GM21526 (cell line): ENCODE data around the gene HTRA3.

Experiments used
- ATAC-seq: cut with Tn5 transposase; IDR thresholded peaks from one replicate; pipeline ENCODE4 v1.9.1; 2021; ENCODE audit warnings: moderate library complexity; ENCODE audit not compliant: unreplicated experiment, low FRiP score

HTRA3 gene

GRCh38 chr4:8290701-8290970 is 21.1 kb downstream of the HTRA3 start:
- no peak for ATAC-seq

DNA sequence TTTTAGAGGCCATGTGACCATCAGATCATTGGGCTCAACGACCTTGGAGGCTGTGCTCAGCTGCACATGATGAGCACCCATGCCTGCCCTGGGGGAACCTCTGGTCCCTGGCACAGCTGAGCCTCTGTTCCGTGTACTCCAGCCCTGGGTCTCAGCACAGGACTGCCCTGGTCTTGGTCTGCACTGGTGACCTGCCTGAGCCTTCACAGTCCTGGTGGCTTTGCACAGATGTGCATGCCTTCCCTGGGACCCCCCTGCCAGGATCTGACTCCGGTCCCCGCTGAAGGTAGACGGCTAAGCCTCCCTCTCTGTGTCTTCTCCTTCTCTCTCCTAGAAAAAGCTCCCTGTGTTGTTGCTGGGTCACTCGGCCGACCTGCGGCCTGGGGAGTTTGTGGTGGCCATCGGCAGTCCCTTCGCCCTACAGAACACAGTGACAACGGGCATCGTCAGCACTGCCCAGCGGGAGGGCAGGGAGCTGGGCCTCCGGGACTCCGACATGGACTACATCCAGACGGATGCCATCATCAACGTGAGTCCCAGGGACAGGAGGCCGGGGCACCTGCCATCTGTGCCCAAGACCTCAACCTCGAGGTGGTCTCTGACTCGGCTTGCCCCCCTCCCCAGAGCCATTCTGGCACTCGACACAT is 21.6 kb downstream of the HTRA3 start:
- ATAC-seq, result no peak

- no peak for ATAC-seq
Observed at GRCh38 chr4:8291701-8292477, 22.3 kb downstream of the HTRA3 start.

- ATAC-seq, result no peak
Observed at GRCh38 chr4:8292478-8293107, 23.0 kb downstream of the HTRA3 start.

DNA sequence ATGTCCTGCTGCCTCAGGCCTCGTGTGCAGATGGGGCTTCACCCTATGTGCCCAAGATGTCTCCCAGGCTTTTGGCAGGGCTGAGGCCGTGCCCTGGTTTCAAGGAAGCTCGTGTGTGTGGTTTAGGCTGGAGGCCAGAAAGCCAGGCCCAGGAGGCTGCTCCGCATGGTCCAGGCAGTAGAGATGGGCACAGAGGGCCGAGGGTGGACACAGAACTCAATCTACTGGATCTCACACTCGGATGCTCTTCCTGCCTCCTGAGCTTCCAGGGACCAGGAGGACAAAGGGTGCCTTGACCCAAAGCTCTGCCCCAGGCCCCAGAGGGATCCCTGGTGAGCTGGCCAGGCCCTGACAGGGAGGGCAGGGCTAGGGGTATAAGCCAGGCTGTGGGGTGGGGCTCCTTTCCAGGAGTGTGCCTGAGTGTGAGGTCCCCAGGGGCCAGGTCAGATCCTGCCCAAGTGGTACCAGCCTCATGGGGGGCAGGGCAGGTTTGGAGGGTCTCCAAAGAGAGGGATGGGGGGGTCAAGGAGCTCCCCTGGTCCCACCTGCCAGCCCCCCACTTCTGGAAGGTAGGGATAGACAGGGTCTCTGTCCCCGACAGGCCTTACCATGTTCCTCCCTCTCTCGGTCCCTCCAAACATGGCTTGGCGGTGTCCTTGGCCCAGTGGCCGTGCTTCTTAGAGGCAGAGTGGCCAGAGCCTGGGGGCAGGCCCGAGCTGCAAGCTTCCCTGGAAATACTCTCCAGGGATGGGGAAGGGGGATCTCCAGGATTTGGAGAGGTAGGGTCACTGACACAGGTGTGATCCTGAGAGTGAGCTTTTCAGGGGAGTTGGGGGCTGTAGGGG is 23.8 kb downstream of the HTRA3 start:
- ATAC-seq, result no peak

DNA sequence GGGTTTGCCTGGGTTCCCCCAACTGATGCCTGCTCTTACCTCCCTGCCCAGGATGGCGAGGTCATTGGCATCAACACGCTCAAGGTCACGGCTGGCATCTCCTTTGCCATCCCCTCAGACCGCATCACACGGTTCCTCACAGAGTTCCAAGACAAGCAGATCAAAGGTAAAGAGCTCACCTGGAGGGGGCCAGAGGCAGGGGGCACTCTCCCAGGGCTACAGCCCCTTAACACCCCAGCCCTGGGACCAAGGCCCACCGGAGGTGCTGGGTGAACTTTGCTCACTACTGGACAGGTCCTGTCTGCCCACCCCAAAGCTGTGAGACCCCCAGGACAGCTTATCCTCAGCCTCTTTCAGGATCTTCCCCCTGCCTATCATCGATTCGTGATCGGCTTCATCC is 24.5 kb downstream of the HTRA3 start:
- ATAC-seq, result no peak

GRCh38 chr4:8294775-8295174 is 25.2 kb downstream of the HTRA3 start:
- ATAC-seq, result no peak

DNA sequence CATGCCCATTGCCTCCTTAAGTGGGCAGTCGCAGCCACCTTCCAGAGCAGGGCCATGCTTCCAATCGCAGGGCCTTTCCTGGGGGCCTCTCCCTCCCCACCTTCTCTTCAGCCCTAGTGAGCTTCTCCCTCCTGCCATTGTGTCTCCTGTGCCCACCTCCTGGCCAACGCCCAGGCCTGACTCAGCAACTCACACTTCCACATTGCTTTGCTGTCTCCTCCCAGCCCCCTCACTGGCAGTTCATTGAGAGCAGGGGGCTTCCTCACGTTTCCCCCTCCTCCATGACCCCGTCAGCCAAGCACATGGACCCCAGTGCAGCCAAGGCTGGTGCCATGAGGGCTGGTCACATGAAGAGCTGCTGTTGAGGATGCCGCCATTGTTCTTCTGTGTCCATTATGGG is 25.9 kb downstream of the HTRA3 start:
- no peak for ATAC-seq

- ATAC-seq, result no peak
Observed at GRCh38 chr4:8296491-8296890, 26.9 kb downstream of the HTRA3 start.

DNA sequence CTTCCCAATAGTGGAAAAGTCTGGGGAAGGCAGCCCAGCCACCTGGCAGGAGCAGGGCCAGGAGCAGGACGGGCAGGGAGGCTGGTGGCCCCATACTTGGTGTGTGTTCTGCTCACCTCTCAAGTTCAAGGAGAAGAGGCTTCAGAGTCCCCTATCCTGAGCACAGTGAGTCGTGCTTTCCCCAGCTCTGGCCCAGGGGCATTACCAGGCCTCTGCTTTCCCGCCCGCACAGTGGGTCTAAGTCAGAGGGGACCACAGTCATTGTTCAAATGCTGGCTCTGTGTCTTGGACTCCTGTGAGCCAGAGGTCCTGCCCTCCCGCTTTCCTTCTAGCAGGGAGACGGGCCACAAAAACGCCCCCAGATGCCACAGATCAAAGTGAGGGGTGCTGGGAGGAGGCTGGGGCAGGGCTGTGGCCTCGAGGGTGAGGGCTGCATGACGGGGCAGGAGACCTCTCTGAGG is 27.6 kb downstream of the HTRA3 start:
- no peak for ATAC-seq

DNA sequence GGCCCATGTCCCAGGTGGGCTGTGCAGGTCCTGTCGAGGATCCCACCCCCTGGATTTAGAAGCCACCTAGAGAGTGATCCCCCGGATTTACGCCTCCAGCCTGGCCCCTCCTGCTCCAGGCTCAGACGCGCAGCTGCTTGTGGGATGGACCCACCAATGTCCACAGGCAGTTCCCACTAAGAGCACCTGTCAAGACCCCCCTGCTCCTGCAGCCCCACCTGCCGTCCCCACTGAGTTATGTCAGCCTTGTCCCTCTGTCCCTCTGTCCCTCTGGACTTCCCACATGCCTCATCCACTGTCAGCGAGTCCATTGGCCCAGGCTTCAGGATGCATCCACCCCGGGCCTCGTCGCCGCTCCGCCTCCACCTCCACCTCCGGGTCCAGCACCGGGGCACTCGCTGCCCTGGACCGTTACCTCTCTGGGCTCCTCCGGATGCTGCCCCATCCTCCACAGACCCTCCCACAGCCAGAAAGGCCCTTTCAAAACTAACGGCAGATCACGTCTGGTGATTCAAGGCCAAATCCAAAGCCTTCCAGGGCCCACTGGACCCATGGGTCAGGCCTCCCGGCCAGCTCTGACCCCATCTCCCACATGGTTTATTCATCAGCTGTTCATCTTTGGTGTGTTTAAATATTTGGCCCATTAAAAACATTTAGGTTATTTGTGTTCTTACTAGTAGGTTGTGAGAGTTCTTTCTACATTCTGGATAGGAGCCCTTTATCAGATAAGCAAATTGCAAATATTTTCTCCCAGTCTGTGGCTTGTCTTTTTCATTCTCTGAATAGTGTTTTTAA is 28.3 kb downstream of the HTRA3 start:
- no peak for ATAC-seq

GRCh38 chr4:8300832-8301231 is 31.3 kb downstream of the HTRA3 start:
- ATAC-seq, result no peak

- ATAC-seq, result no peak
Observed at GRCh38 chr4:8301851-8302730, 32.5 kb downstream of the HTRA3 start.

- ATAC-seq, result no peak
Observed at GRCh38 chr4:8303081-8303480, 33.5 kb downstream of the HTRA3 start.

DNA sequence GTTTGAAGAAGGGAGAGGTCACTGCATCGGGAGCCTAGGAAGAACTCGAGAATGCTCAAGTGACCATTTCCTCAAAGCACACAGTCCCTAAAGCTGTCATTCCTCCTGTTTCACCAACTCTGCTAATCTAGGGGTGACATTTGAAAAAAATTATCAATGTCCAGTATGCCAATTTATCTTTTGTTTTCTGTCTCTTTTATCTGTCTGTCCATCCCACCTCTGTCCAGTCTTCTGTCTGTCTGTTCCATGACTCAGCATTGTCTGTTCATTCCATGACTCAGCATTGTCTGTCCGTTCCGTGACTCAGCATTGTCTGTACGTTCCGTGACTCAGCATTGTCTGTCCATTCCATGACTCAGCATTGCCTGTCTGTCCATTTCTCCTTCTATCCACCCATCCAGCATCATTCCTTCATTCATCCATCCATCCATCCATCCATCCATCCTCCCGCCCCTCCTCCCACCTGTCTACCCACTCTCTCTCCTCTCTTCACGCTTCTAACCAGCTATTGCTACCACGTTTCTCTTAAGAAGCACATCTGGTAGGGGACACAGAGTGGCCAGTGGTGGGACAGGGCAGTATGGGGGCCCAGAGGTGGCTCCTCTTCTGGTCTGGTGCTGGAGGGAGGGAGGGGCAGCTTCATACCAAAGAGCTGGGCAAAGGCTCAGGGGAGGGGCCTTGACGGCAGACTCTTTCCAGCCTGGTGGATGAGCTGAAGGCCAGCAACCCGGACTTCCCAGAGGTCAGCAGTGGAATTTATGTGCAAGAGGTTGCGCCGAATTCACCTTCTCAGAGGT is 34.1 kb downstream of the HTRA3 start:
- no peak for ATAC-seq

DNA sequence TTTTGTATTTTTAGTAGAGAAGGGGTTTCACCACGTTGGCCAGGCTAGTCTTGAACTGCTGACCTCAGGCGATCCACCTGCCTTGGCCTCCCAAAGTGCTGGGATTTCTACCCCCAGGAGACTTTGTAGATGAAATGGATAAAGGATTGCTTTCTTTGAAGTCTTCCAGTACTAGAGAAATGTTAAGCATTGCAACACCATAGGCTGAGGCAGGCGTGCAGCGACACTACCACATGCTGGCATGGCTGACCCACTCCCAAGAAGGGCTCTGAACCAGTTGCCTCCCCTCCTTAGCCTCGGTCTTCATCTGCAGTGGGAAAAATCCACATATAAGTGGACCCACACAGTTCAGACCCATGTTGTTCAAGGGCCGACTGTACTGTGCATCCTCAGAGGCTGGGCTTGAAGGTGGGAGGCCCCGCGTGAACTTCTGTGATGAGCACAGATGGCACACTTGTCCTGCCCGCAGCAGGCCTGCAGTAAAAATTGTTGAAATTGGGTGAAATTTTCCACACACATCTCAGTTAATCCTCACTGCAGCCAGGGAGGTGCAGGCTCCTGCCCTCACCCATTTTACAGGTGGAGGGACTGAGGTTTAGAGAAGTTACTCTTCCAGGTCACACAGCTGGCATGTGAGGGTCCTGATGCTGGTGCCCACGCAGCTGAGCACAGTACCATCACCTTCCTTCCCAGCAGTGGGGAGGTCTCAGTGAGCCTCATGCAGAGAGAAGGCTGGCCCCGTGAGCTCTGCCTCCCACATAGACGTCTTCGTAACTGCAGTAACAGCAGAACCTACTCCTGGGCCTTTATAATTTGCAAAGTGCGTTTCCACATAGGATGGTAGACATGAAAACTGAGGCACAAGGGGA is 35.5 kb downstream of the HTRA3 start:
- ATAC-seq, result no peak

GRCh38 chr4:8305851-8306471 is 36.4 kb downstream of the HTRA3 start:
- ATAC-seq, result no peak
